MM.1S (cell line): ENCODE results near the gene C1orf21.

Source experiments
- DNase-seq: peaks from one replicate; pipeline ENCODE4 v3.0.0-alpha.2; 2015
- H2AFZ ChIP-seq: fragments of 300-600 bp; sonication (generic); 2 replicates; pipeline ENCODE4 v1.6.0; 2016; ENCODE audit warnings: antibody characterized with exemption, low read length
- H3F3A ChIP-seq: fragments of 300-600 bp; sonication (generic); 2 replicates; pipeline ENCODE4 v1.6.1; 2016; ENCODE audit warnings: mild to moderate bottlenecking, antibody characterized with exemption, low read length, moderate library complexity, mixed read lengths; ENCODE audit not compliant: insufficient read depth
- H3K27ac ChIP-seq: fragments of 300-600 bp; sonication (generic); 2 replicates; pipeline ENCODE4 v1.5.1; 2016; ENCODE audit warnings: mild to moderate bottlenecking, low read length
- H3K27me3 ChIP-seq: fragments of 300-600 bp; sonication (generic); replicated peaks from 2 replicates; pipeline ENCODE4 v1.6.0; 2016; ENCODE audit warnings: low read length; ENCODE audit not compliant: insufficient read depth
- H3K36me3 ChIP-seq: fragments of 300-600 bp; sonication (generic); replicated peaks from 2 replicates; pipeline ENCODE4 v1.6.1; 2016; ENCODE audit warnings: mild to moderate bottlenecking, low read length, mixed read lengths; ENCODE audit not compliant: insufficient read depth
- H3K4me1 ChIP-seq: fragments of 300-600 bp; sonication (generic); 2 replicates; pipeline ENCODE4 v1.6.1; 2016; ENCODE audit warnings: low read length, mixed read lengths
- H3K4me2 ChIP-seq: fragments of 300-600 bp; sonication (generic); 2 replicates; pipeline ENCODE4 v1.6.0; 2016; ENCODE audit warnings: low read depth, low read length
- H3K4me3 ChIP-seq: fragments of 300-600 bp; sonication (generic); 2 replicates; pipeline ENCODE4 v1.5.1; 2016; ENCODE audit warnings: low read length, mixed read lengths
- H3K79me2 ChIP-seq: fragments of 300-600 bp; sonication (generic); 2 replicates; pipeline ENCODE4 v1.6.1; 2016; ENCODE audit warnings: mixed run types, low read length, mixed read lengths
- H3K9ac ChIP-seq: fragments of 300-600 bp; sonication (generic); 2 replicates; pipeline ENCODE4 v1.6.1; 2016; ENCODE audit warnings: low read length, mixed read lengths
- H3K9me2 ChIP-seq: fragments of 300-600 bp; sonication (generic); replicated peaks from 2 replicates; pipeline ENCODE4 v1.6.1; 2016; ENCODE audit warnings: mild to moderate bottlenecking, low read length, mixed read lengths; ENCODE audit not compliant: insufficient read depth
- H3K9me3 ChIP-seq: fragments of 300-600 bp; sonication (generic); replicated peaks from 2 replicates; pipeline ENCODE4 v1.6.1; 2016; ENCODE audit warnings: mild to moderate bottlenecking, low read length, mixed read lengths; ENCODE audit not compliant: insufficient read depth
- H4K20me1 ChIP-seq: fragments of 300-600 bp; sonication (generic); 2 replicates; pipeline ENCODE4 v1.6.1; 2016; ENCODE audit warnings: mild to moderate bottlenecking, low read length, moderate library complexity, mixed read lengths; ENCODE audit not compliant: insufficient read depth
- CTCF ChIP-seq: fragments of 300-600 bp; sonication (generic); IDR thresholded peaks from 2 replicates; pipeline ENCODE4 v1.5.1; 2016; ENCODE audit warnings: antibody characterized with exemption, low read length, mixed read lengths
- EZH2 ChIP-seq: fragments of 300-600 bp; sonication (generic); optimal IDR thresholded peaks from 2 replicates; pipeline ENCODE3; 2017; ENCODE audit warnings: low read depth, mild to moderate bottlenecking, antibody characterized with exemption, low read length, mixed read lengths
- EZH2phosphoT487 ChIP-seq: fragments of 300-600 bp; sonication (generic); IDR thresholded peaks from 2 replicates; pipeline ENCODE4 v1.6.1; 2018; ENCODE audit warnings: antibody characterized with exemption, low read length

C1orf21 gene

GRCh38 chr1:184427722-184428121 lies 40.9 kb downstream of the C1orf21 start:
- H3K9me3 ChIP-seq, result no peaks in the 10 kb centered on the region
- H3K79me2 ChIP-seq, result peaks cover 5% of the 10 kb centered on the region; the same call in 1 of the 2 replicates
- no peaks in the 10 kb centered on the region for H3K9me2 ChIP-seq
- no peak overlapping the region for H2AFZ ChIP-seq
- no peak overlapping the region for H3K4me2 ChIP-seq
- no peaks in the 10 kb centered on the region for H3K36me3 ChIP-seq
- H3K4me3 ChIP-seq, result no peak overlapping the region
- H3K9ac ChIP-seq, result no peak overlapping the region
- TF ChIP-seq EZH2phosphoT487 (no peak), EZH2 (no peak), CTCF (no peak)
- no peaks in the 10 kb centered on the region for H4K20me1 ChIP-seq
- DNase-seq, result no peak
- H3F3A ChIP-seq, result no peaks in the 10 kb centered on the region
- H3K4me1 ChIP-seq, result no peaks in the 10 kb centered on the region
- H3K27me3 ChIP-seq, result no peaks in the 10 kb centered on the region
- no peak overlapping the region for H3K27ac ChIP-seq

GRCh38 chr1:184428604-184429003 lies 41.8 kb downstream of the C1orf21 start:
- no peak overlapping the region for H3K4me2 ChIP-seq
- H3K36me3 ChIP-seq, result no peaks in the 10 kb centered on the region
- no peak overlapping the region for H3K9ac ChIP-seq
- no peak overlapping the region for H2AFZ ChIP-seq
- H3K9me3 ChIP-seq, result no peaks in the 10 kb centered on the region
- H3K27ac ChIP-seq, result no peak overlapping the region
- no peak overlapping the region for H3K4me3 ChIP-seq
- no peak for DNase-seq
- no peaks in the 10 kb centered on the region for H3K4me1 ChIP-seq
- H3F3A ChIP-seq, result no peaks in the 10 kb centered on the region
- no peaks in the 10 kb centered on the region for H3K27me3 ChIP-seq
- TF ChIP-seq EZH2 (no peak), CTCF (no peak), EZH2phosphoT487 (no peak)
- H4K20me1 ChIP-seq, result no peaks in the 10 kb centered on the region
- H3K79me2 ChIP-seq, result peaks cover 5% of the 10 kb centered on the region; the same call in 1 of the 2 replicates
- H3K9me2 ChIP-seq, result no peaks in the 10 kb centered on the region

- TF ChIP-seq CTCF, result no peak
- TF ChIP-seq EZH2, result no peak
- no peak for TF ChIP-seq EZH2phosphoT487
- peaks cover 11% of the 10 kb centered on the region; the same call in 1 of the 2 replicates for H3K79me2 ChIP-seq
- no peaks in the 10 kb centered on the region for H3K36me3 ChIP-seq
- no peak overlapping the region for H3K4me2 ChIP-seq
- H3K9ac ChIP-seq, result no peak overlapping the region
- DNase-seq, result no peak
- H3F3A ChIP-seq, result no peaks in the 10 kb centered on the region
- H4K20me1 ChIP-seq, result no peaks in the 10 kb centered on the region
- no peak overlapping the region for H2AFZ ChIP-seq
- H3K9me3 ChIP-seq, result no peaks in the 10 kb centered on the region
- H3K9me2 ChIP-seq, result no peaks in the 10 kb centered on the region
- H3K4me1 ChIP-seq, result no peaks in the 10 kb centered on the region
- no peak overlapping the region for H3K4me3 ChIP-seq
- H3K27ac ChIP-seq, result no peak overlapping the region
- no peaks in the 10 kb centered on the region for H3K27me3 ChIP-seq
Observed at GRCh38 chr1:184429335-184429734, 42.5 kb downstream of the C1orf21 start.
